Measurements from ENCODE around the gene ULK4. TPM values are rescaled to one million over a fixed set of nuclear protein-coding genes. Genes with fewer than 3 reads are reported as not detected.

Gene ULK4
- total and polyA plus RNA-seq, 2 of the 8 experiments (the other 6 are each of a cell fraction or from before 2014, with no cell fraction given) = 3.0 to 10.8 TPM

DNA sequence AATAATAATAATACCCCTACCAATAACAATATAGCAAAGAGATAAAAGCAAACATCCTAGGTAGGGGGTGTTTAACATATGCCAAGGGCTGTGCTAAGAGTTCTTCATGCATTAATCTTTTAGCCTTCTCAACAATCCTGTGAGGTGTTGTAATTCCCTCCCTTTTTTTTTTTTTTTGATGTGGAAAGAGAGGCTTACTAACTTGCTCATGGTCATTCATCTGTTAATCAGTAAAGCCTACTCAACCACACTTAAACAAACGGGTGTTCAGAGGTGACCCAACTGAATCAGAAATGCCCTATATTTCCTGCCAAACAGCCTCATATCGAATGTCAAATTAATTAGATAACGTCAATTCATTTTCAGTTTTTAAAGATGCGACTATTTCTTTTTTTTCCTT is 530.5 kb downstream of the ULK4 start (continued):
- TF ChIP-seq, protein P1, sequence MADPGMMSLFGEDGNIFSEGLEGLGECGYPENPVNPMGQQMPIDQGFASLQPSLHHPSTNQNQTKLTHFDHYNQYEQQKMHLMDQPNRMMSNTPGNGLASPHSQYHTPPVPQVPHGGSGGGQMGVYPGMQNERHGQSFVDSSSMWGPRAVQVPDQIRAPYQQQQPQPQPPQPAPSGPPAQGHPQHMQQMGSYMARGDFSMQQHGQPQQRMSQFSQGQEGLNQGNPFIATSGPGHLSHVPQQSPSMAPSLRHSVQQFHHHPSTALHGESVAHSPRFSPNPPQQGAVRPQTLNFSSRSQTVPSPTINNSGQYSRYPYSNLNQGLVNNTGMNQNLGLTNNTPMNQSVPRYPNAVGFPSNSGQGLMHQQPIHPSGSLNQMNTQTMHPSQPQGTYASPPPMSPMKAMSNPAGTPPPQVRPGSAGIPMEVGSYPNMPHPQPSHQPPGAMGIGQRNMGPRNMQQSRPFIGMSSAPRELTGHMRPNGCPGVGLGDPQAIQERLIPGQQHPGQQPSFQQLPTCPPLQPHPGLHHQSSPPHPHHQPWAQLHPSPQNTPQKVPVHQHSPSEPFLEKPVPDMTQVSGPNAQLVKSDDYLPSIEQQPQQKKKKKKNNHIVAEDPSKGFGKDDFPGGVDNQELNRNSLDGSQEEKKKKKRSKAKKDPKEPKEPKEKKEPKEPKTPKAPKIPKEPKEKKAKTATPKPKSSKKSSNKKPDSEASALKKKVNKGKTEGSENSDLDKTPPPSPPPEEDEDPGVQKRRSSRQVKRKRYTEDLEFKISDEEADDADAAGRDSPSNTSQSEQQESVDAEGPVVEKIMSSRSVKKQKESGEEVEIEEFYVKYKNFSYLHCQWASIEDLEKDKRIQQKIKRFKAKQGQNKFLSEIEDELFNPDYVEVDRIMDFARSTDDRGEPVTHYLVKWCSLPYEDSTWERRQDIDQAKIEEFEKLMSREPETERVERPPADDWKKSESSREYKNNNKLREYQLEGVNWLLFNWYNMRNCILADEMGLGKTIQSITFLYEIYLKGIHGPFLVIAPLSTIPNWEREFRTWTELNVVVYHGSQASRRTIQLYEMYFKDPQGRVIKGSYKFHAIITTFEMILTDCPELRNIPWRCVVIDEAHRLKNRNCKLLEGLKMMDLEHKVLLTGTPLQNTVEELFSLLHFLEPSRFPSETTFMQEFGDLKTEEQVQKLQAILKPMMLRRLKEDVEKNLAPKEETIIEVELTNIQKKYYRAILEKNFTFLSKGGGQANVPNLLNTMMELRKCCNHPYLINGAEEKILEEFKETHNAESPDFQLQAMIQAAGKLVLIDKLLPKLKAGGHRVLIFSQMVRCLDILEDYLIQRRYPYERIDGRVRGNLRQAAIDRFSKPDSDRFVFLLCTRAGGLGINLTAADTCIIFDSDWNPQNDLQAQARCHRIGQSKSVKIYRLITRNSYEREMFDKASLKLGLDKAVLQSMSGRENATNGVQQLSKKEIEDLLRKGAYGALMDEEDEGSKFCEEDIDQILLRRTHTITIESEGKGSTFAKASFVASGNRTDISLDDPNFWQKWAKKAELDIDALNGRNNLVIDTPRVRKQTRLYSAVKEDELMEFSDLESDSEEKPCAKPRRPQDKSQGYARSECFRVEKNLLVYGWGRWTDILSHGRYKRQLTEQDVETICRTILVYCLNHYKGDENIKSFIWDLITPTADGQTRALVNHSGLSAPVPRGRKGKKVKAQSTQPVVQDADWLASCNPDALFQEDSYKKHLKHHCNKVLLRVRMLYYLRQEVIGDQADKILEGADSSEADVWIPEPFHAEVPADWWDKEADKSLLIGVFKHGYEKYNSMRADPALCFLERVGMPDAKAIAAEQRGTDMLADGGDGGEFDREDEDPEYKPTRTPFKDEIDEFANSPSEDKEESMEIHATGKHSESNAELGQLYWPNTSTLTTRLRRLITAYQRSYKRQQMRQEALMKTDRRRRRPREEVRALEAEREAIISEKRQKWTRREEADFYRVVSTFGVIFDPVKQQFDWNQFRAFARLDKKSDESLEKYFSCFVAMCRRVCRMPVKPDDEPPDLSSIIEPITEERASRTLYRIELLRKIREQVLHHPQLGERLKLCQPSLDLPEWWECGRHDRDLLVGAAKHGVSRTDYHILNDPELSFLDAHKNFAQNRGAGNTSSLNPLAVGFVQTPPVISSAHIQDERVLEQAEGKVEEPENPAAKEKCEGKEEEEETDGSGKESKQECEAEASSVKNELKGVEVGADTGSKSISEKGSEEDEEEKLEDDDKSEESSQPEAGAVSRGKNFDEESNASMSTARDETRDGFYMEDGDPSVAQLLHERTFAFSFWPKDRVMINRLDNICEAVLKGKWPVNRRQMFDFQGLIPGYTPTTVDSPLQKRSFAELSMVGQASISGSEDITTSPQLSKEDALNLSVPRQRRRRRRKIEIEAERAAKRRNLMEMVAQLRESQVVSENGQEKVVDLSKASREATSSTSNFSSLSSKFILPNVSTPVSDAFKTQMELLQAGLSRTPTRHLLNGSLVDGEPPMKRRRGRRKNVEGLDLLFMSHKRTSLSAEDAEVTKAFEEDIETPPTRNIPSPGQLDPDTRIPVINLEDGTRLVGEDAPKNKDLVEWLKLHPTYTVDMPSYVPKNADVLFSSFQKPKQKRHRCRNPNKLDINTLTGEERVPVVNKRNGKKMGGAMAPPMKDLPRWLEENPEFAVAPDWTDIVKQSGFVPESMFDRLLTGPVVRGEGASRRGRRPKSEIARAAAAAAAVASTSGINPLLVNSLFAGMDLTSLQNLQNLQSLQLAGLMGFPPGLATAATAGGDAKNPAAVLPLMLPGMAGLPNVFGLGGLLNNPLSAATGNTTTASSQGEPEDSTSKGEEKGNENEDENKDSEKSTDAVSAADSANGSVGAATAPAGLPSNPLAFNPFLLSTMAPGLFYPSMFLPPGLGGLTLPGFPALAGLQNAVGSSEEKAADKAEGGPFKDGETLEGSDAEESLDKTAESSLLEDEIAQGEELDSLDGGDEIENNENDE (IDR thresholded peaks at IDR 0.05; ENCODE audit: insufficient replicate concordance, low read length) = no peak
- TF ChIP-seq SP4 (IDR thresholded peaks at IDR 0.05; ENCODE audit: low read length) (no peak), FOSL1 (IDR thresholded peaks at IDR 0.05; ENCODE audit: insufficient read depth, low read depth, low read length) (no peak), MAFK (IDR thresholded peaks at IDR 0.05; ENCODE audit: low read depth, low read length) (no peak), PHF8 (conservative IDR thresholded peaks at IDR 0.05; ENCODE audit: low read depth, low read length) (no peak)

Measured in H1 (cell line).